ENCODE results near the gene VSIG8. TPM values are rescaled to one million over a fixed set of nuclear protein-coding genes. Genes with fewer than 3 reads are reported as not detected.

VSIG8 gene
- total RNA-seq, 1 experiment from 2014 or later = not detected

- Histone ChIP-seq H3K36me3 (ENCODE audit: control insufficient read depth, insufficient read depth, low read length) (no peaks in the 10 kb centered on the region), H3K4me3 (ENCODE audit: low read depth, low read length) (no peak overlapping the region), H3K27me3 (replicated peaks; ENCODE audit: control insufficient read depth, insufficient read depth, low read length) (no peaks in the 10 kb centered on the region), H3K9me3 (peaks cover 1% of the 10 kb centered on the region; the same call in 1 of the 2 replicates), H3K4me1 (peaks cover 50% of the 10 kb centered on the region)
- POLR2A ChIA-PET = no interaction called here
- intact Hi-C loops (cut with micrococcal nuclease; ENCODE audit: unreplicated experiment) = no loop called here
- Mint-ChIP-seq H3K4me3 (ENCODE audit: unreplicated experiment) (no peak overlapping the region), H3K9me3 (ENCODE audit: unreplicated experiment) (peaks cover 4% of the 10 kb centered on the region), H3K4me1 (ENCODE audit: low read depth, unreplicated experiment) (peaks cover 45% of the 10 kb centered on the region), H3K27ac (ENCODE audit: unreplicated experiment) (no peak overlapping the region), H3K36me3 (ENCODE audit: insufficient read depth, unreplicated experiment) (peaks cover 26% of the 10 kb centered on the region), H3K27me3 (ENCODE audit: insufficient read depth, unreplicated experiment) (no peaks in the 10 kb centered on the region)
- TF ChIP-seq, protein P1, sequence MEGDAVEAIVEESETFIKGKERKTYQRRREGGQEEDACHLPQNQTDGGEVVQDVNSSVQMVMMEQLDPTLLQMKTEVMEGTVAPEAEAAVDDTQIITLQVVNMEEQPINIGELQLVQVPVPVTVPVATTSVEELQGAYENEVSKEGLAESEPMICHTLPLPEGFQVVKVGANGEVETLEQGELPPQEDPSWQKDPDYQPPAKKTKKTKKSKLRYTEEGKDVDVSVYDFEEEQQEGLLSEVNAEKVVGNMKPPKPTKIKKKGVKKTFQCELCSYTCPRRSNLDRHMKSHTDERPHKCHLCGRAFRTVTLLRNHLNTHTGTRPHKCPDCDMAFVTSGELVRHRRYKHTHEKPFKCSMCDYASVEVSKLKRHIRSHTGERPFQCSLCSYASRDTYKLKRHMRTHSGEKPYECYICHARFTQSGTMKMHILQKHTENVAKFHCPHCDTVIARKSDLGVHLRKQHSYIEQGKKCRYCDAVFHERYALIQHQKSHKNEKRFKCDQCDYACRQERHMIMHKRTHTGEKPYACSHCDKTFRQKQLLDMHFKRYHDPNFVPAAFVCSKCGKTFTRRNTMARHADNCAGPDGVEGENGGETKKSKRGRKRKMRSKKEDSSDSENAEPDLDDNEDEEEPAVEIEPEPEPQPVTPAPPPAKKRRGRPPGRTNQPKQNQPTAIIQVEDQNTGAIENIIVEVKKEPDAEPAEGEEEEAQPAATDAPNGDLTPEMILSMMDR (IDR thresholded peaks at IDR 0.05; ENCODE audit: insufficient read depth in 1 of 2, low read depth in 1 of 2, low read length in 1 of 2, severe bottlenecking in 1 of 2, unreplicated experiment in 1 of 2) = no peak
- CTCF ChIA-PET = no interaction called here
- no TSS peak for BruUV-seq (replicated peaks)
- no peak for DNase-seq
Observed at GRCh38 chr1:159898527-159898926, 36.1 kb upstream of the VSIG8 start.

- H3K36me3 ChIP-seq (ENCODE audit: control insufficient read depth, insufficient read depth, low read length) = no peaks in the 10 kb centered on the region
- DNase-seq = no peak
- peaks cover 53% of the 10 kb centered on the region for H3K4me1 ChIP-seq
- POLR2A ChIA-PET = no interaction called here
- H3K4me3 Mint-ChIP-seq (ENCODE audit: unreplicated experiment) = no peak overlapping the region
- BruUV-seq (replicated peaks) = no TSS peak
- intact Hi-C loops (cut with micrococcal nuclease; ENCODE audit: unreplicated experiment) = no loop called here
- no peaks in the 10 kb centered on the region for H3K9me3 ChIP-seq
- TF ChIP-seq, protein P1 (IDR thresholded peaks at IDR 0.05; ENCODE audit: insufficient read depth in 1 of 2, low read depth in 1 of 2, low read length in 1 of 2, severe bottlenecking in 1 of 2, unreplicated experiment in 1 of 2) = no peak
- H3K27me3 Mint-ChIP-seq (ENCODE audit: insufficient read depth, unreplicated experiment) = no peaks in the 10 kb centered on the region
- no peak overlapping the region for H3K4me3 ChIP-seq (ENCODE audit: low read depth, low read length)
- peaks cover 45% of the 10 kb centered on the region for H3K4me1 Mint-ChIP-seq (ENCODE audit: low read depth, unreplicated experiment)
- CTCF ChIA-PET = no interaction called here
- no peak overlapping the region for H3K27ac Mint-ChIP-seq (ENCODE audit: unreplicated experiment)
- no peaks in the 10 kb centered on the region for H3K27me3 ChIP-seq (replicated peaks; ENCODE audit: control insufficient read depth, insufficient read depth, low read length)
- H3K36me3 Mint-ChIP-seq (ENCODE audit: insufficient read depth, unreplicated experiment) = peaks cover 26% of the 10 kb centered on the region
- H3K9me3 Mint-ChIP-seq (ENCODE audit: unreplicated experiment) = no peaks in the 10 kb centered on the region
Observed at GRCh38 chr1:159897962-159898361, 35.5 kb upstream of the VSIG8 start.

- no peak overlapping the region for H3K27ac Mint-ChIP-seq (ENCODE audit: unreplicated experiment)
- Histone ChIP-seq H3K9me3 (no peaks in the 10 kb centered on the region), H3K27me3 (replicated peaks; ENCODE audit: control insufficient read depth, insufficient read depth, low read length) (no peaks in the 10 kb centered on the region), H3K4me3 (ENCODE audit: low read depth, low read length) (no peak overlapping the region), H3K4me1 (peaks cover 45% of the 10 kb centered on the region), H3K36me3 (ENCODE audit: control insufficient read depth, insufficient read depth, low read length) (no peaks in the 10 kb centered on the region)
- POLR2A ChIA-PET = no interaction called here
- CTCF ChIA-PET = interaction anchor here (1.2 to 1.5 kb wide), 2 partner anchors 98 to 111 kb away, joined by 4 read pairs; no protein-coding TSS in a partner anchor
- no peak overlapping the region for H3K4me3 Mint-ChIP-seq (ENCODE audit: unreplicated experiment)
- intact Hi-C loops (cut with micrococcal nuclease; ENCODE audit: unreplicated experiment) = no loop called here
- TF ChIP-seq, protein P1 (IDR thresholded peaks at IDR 0.05; ENCODE audit: insufficient read depth in 1 of 2, low read depth in 1 of 2, low read length in 1 of 2, severe bottlenecking in 1 of 2, unreplicated experiment in 1 of 2) = no peak
- no peaks in the 10 kb centered on the region for H3K27me3 Mint-ChIP-seq (ENCODE audit: insufficient read depth, unreplicated experiment)
- peaks cover 42% of the 10 kb centered on the region for H3K4me1 Mint-ChIP-seq (ENCODE audit: low read depth, unreplicated experiment)
- H3K9me3 Mint-ChIP-seq (ENCODE audit: unreplicated experiment) = no peaks in the 10 kb centered on the region
- BruUV-seq (replicated peaks) = no TSS peak
- H3K36me3 Mint-ChIP-seq (ENCODE audit: insufficient read depth, unreplicated experiment) = peaks cover 24% of the 10 kb centered on the region
- no peak for DNase-seq
Observed at GRCh38 chr1:159896546-159896930, 34.1 kb upstream of the VSIG8 start.

All from Caco-2 (cell line).